ENCODE results near the gene FEV.
A peak's percentile ranks its signal among the peaks of the same experiment; 100 is the strongest.

FEV gene

DNA sequence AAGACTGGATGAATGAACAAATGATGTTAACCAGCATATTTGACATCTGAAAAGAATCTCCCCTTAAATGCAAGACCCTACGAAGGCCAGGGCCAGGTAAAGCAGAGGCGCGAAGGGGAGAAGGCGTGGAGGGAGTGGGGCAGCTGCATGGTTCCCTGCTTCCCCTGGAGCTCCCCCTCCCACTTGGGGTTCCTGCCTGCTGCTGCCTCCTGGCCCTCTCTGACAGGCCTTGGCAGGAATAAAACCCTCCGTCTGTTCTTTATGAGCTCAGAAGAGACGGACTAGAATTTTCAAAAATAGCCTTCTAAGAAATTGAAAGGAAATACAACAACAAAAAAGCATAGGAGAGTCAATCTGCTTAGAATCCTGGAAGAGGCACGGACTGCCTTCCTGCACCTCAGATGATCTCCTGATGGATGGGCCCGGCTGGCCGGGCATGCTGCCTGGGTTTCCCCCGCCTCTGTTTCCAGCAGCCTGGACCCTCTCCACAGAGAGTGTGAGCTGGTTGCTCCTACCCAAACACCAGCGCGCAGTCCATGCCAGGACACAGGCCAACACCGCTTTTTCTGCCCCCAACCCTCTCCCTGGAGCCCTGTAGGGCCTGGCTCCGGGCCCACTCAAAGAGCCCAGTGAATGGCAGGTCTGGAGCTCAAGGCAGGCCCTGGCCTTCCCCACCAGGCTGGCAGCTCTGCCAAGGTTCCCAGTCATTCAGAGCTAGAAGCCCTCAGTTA lies 32.4 kb upstream of the FEV start:
- TF ChIP-seq, protein P1, sequence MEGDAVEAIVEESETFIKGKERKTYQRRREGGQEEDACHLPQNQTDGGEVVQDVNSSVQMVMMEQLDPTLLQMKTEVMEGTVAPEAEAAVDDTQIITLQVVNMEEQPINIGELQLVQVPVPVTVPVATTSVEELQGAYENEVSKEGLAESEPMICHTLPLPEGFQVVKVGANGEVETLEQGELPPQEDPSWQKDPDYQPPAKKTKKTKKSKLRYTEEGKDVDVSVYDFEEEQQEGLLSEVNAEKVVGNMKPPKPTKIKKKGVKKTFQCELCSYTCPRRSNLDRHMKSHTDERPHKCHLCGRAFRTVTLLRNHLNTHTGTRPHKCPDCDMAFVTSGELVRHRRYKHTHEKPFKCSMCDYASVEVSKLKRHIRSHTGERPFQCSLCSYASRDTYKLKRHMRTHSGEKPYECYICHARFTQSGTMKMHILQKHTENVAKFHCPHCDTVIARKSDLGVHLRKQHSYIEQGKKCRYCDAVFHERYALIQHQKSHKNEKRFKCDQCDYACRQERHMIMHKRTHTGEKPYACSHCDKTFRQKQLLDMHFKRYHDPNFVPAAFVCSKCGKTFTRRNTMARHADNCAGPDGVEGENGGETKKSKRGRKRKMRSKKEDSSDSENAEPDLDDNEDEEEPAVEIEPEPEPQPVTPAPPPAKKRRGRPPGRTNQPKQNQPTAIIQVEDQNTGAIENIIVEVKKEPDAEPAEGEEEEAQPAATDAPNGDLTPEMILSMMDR (IDR thresholded peaks at IDR 0.05; ENCODE audit: borderline replicate concordance, insufficient read depth, low read depth, low read length) = no peak
- no peak overlapping the region for H3K4me3 ChIP-seq (ENCODE audit: low read depth, low read length)

DNA sequence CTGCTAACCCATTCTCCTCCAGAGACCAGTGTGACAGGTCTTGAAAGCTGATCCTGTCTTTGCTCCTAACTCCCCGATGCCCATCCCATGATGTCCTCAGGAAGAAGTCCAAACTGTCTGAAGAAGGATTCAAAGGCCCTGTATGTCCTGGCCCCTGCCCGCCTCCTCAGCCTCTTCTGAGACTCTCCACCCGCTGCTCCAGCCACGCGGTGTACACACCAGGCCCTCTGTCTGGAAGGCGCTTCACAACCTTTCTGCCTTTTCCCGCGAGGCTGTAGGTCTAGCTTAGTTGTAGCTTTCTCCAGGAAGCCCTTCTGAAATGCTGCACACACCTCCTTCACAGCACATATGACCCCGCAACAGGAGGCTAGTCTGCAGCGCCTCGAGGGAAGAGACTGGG lies 31.7 kb upstream of the FEV start:
- TF ChIP-seq, protein P1 (IDR thresholded peaks at IDR 0.05; ENCODE audit: borderline replicate concordance, insufficient read depth, low read depth, low read length) = no peak
- no peak overlapping the region for H3K4me3 ChIP-seq (ENCODE audit: low read depth, low read length)

DNA sequence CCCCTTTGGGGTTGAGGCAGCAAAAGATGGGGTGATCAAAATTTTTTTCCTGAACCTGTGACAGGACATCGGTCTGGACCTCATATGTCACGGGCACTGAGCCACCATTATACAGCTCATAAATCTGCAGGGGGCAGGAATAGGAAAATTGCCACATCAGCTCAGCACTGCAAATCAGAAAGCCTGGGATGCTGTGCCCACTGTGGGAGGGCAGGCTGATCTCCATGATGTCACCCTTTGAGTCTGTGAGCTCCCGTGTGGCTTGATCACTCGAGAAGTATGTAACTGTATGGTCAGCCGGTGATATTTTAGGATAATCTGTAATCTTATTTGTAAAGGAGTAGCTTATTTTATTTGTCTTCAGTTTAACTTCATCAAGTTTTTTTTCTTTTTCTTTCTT lies 25.9 kb upstream of the FEV start:
- TF ChIP-seq, protein P1 (IDR thresholded peaks at IDR 0.05; ENCODE audit: borderline replicate concordance, insufficient read depth, low read depth, low read length) = no peak

DNA sequence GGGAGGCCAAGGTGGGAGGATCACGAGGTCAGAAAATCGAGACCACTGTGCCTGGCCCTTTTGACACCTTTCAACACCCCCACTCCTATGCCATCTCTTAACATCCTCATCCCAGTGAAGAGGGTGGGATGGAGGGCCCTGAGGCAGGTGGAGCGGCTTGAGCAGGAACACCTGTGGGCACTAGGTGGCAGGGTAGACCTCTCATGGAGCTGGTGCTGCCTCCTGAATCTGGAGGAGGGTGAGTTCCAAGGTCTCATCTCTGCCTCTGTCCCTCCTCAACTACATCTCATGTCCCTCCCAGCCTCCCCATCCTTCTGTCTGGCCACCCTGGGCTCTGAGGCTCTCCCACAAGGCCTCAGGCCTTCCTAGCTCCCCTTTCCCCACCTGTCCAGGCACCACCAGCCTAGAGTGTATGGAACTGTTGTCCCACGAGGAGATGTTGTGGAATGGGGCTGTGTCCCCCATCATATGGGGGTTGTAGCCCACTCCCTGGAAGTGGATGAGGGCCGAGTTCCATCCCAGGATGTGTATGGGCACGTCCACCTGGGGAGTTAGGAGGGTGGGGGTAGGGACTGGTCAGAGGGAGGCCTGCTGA lies 25.3 kb upstream of the FEV start:
- TF ChIP-seq, protein P1 (IDR thresholded peaks at IDR 0.05; ENCODE audit: borderline replicate concordance, insufficient read depth, low read depth, low read length) = peak; percentile 79
- H3K4me3 ChIP-seq (ENCODE audit: low read depth, low read length) = no peak overlapping the region

More for the DNA sequence above, 25.9 kb upstream of the FEV start:
- H3K4me3 ChIP-seq (ENCODE audit: low read depth, low read length) = no peak overlapping the region

DNA sequence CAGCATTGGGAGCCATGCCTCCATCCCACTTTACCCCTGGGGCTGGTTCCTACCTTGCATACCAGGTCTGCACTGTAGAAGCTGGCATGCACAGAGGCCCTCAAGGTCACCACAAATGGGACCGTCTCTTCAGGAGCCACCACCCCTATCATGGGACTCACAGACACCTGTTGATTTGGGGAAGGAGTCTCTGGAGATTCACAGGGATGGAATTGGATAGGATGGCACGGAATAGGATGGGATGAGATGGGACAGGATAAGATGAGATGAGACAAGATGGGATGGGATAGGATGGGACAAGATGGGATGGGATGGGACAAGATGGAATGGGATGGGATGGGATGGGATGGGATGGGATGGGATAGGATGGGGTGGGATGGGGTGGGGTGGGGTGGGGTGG lies 24.3 kb upstream of the FEV start:
- no peak overlapping the region for H3K4me3 ChIP-seq (ENCODE audit: low read depth, low read length)
- TF ChIP-seq, protein P1 (IDR thresholded peaks at IDR 0.05; ENCODE audit: borderline replicate concordance, insufficient read depth, low read depth, low read length) = no peak

DNA sequence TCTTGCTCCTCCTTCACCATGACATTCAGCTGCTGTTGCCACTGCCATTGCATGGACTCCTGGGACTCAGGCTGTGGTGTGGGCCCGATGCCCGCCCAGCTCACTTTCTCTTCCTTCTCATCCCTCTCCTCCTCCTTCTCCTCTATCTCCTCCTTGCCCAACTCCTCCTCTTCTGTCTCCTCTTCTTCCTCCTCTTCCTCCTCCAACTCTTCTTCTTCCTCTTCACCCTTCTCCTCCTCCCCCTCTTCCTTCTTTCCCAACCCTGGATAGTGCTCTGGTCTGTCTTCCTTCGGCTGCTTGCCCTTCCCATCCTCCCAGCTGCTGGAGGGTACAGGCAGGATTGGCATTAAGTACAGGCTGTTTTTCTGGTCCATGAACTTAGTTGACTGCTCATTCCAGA lies 19.0 kb upstream of the FEV start:
- TF ChIP-seq, protein P1 (IDR thresholded peaks at IDR 0.05; ENCODE audit: borderline replicate concordance, insufficient read depth, low read depth, low read length) = no peak
- no peak overlapping the region for H3K4me3 ChIP-seq (ENCODE audit: low read depth, low read length)

DNA sequence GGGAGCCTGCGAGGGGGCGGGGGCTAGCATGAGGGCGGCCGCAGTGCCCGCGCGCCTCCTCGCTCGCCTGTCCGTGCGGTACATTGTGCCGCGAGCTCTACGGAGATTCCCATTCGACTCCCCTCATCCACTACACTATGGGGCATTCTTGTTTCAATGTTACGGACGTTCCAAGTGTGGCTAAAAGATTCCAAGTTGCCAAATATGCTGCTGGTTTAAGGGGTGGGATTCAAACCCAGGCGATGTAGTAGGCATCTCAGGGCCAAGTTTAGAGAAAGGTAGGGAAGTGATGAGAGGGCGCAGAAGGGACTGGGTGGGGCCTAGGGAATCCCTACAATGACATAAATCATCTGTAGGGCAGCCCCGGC lies 18.3 kb upstream of the FEV start:
- H3K4me3 ChIP-seq (ENCODE audit: low read depth, low read length) = no peak overlapping the region

More for the DNA sequence above, 18.3 kb upstream of the FEV start:
- TF ChIP-seq, protein P1 (IDR thresholded peaks at IDR 0.05; ENCODE audit: borderline replicate concordance, insufficient read depth, low read depth, low read length) = no peak
